ENCODE results near the gene CCDC88C. TPM values are rescaled to one million over a fixed set of nuclear protein-coding genes. Genes with fewer than 3 reads are reported as not detected.

CCDC88C gene
- total and polyA plus RNA-seq, 2 donors (not counting 3 experiments of a cell fraction or from before 2014, with no cell fraction given) = 11.4 to 52.1 TPM

GRCh38 chr14:91352728-91353692 lies 64.6 kb downstream of the CCDC88C start:
- no TSS peak for BruUV-seq (replicated peaks)
- H3K9me1 ChIP-seq (replicated peaks; ENCODE audit: control insufficient read depth, extremely low read depth, insufficient read depth, low read length) = no peaks in the 10 kb centered on the region
- no peaks in the 10 kb centered on the region for H3K4me1 ChIP-seq (ENCODE audit: control insufficient read depth, extremely low read depth, insufficient read depth, low read length)
- FAIRE-seq (no peak), DNase-seq (ENCODE audit: low read depth, low spot score) (no peak)
- H3K27ac ChIP-seq (ENCODE audit: insufficient read depth, low read depth, low read length) = no peak overlapping the region
- TF ChIP-seq POLR2AphosphoS5 (IDR thresholded peaks at IDR 0.05; ENCODE audit: insufficient read depth, low read depth, low read length) = no peak
- H2AFZ ChIP-seq (ENCODE audit: low read depth, low read length) = no peak overlapping the region
- no peaks in the 10 kb centered on the region for H4K20me1 ChIP-seq (replicated peaks; ENCODE audit: control insufficient read depth, extremely low read depth, insufficient read depth, low read length)
- H3K27me3 ChIP-seq (ENCODE audit: control insufficient read depth in 2 of 2, insufficient read depth in 2 of 2, low read length in 2 of 2) = no peaks in the 10 kb centered on the region
- H3K9ac ChIP-seq (replicated peaks; ENCODE audit: extremely low read depth, insufficient read depth, low read length) = no peak overlapping the region
- H3K79me2 ChIP-seq (ENCODE audit: control insufficient read depth, insufficient read depth, low read length) = no peaks in the 10 kb centered on the region
- ChIA-PET POLR2A (no interaction called here), CTCF (interaction anchor here (0.9 to 2.0 kb wide), 2 partner anchors 14 to 29 kb away, joined by 3 to 7 read pairs; no protein-coding TSS in a partner anchor)
- H3K9me3 ChIP-seq (replicated peaks; ENCODE audit: control insufficient read depth, insufficient read depth, low read length) = no peaks in the 10 kb centered on the region
- no peaks in the 10 kb centered on the region for H3K36me3 ChIP-seq (ENCODE audit: control insufficient read depth in 2 of 2, extremely low read depth in 1 of 2, insufficient read depth in 2 of 2, low read length in 2 of 2)
- dilution Hi-C loops (cut with MboI; ENCODE audit: extremely low pct_ligation_motif_present, low sequenced_read_pairs) (no loop called here), intact Hi-C loops (cut with micrococcal nuclease) (no loop called here)
- H3K4me3 ChIP-seq (replicated peaks in 1 of 3; ENCODE audit: insufficient read depth in 1 of 3, low read depth in 1 of 3, low read length in 3 of 3) = no peak overlapping the region
- H3K4me2 ChIP-seq (ENCODE audit: insufficient read depth, low read length) = no peak overlapping the region

DNA sequence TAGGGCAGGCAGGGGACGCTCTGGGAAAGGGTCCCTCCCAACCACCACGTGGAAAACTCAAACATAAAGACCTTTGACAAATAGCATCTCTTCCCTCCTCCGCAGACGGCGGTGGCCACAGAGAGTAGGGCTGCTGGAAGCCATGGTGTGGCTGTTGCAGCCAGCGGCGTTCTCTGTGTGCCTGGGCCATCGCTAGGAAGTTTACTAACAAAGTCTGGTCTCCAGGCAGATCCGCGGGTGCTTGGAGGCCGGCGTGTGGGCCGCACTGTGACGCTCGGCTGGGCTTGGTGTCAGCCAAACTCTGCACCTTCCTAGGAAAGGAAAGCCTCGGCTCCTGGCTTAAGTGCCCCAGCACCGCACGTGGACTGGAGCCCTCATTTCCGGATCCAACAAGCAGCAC lies 65.6 kb downstream of the CCDC88C start:
- no peaks in the 10 kb centered on the region for H3K9me3 ChIP-seq (replicated peaks; ENCODE audit: control insufficient read depth, insufficient read depth, low read length)
- no peak overlapping the region for H3K9ac ChIP-seq (replicated peaks; ENCODE audit: extremely low read depth, insufficient read depth, low read length)
- no peak for DNase-seq (ENCODE audit: low read depth, low spot score)
- no peak for FAIRE-seq
- H4K20me1 ChIP-seq (replicated peaks; ENCODE audit: control insufficient read depth, extremely low read depth, insufficient read depth, low read length) = no peaks in the 10 kb centered on the region
- TF ChIP-seq GATA2 (IDR thresholded peaks at IDR 0.05; ENCODE audit: insufficient read depth, insufficient read length, low read depth, low read length) = no peak
- no peak for TF ChIP-seq EZH2 (IDR thresholded peaks at IDR 0.05; ENCODE audit: borderline replicate concordance, low read depth, low read length, severe bottlenecking)
- TF ChIP-seq, protein P1, sequence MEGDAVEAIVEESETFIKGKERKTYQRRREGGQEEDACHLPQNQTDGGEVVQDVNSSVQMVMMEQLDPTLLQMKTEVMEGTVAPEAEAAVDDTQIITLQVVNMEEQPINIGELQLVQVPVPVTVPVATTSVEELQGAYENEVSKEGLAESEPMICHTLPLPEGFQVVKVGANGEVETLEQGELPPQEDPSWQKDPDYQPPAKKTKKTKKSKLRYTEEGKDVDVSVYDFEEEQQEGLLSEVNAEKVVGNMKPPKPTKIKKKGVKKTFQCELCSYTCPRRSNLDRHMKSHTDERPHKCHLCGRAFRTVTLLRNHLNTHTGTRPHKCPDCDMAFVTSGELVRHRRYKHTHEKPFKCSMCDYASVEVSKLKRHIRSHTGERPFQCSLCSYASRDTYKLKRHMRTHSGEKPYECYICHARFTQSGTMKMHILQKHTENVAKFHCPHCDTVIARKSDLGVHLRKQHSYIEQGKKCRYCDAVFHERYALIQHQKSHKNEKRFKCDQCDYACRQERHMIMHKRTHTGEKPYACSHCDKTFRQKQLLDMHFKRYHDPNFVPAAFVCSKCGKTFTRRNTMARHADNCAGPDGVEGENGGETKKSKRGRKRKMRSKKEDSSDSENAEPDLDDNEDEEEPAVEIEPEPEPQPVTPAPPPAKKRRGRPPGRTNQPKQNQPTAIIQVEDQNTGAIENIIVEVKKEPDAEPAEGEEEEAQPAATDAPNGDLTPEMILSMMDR (IDR thresholded peaks at IDR 0.05; ENCODE audit: extremely low read depth in 1 of 2, insufficient read depth in 1 of 2, low read depth in 1 of 2, low read length in 2 of 2) = no peak
- no peak for TF ChIP-seq FOS (IDR thresholded peaks at IDR 0.05; ENCODE audit: borderline replicate concordance, insufficient read depth, low read length)
- no peaks in the 10 kb centered on the region for H3K27me3 ChIP-seq (ENCODE audit: control insufficient read depth in 2 of 2, insufficient read depth in 2 of 2, low read length in 2 of 2)
- no peak overlapping the region for H2AFZ ChIP-seq (ENCODE audit: low read depth, low read length)
- H3K27ac ChIP-seq (ENCODE audit: insufficient read depth, low read depth, low read length) = no peak overlapping the region
- no peaks in the 10 kb centered on the region for H3K4me1 ChIP-seq (ENCODE audit: control insufficient read depth, extremely low read depth, insufficient read depth, low read length)
- no peaks in the 10 kb centered on the region for H3K79me2 ChIP-seq (ENCODE audit: control insufficient read depth, insufficient read depth, low read length)
- no peaks in the 10 kb centered on the region for H3K36me3 ChIP-seq (ENCODE audit: control insufficient read depth in 2 of 2, extremely low read depth in 1 of 2, insufficient read depth in 2 of 2, low read length in 2 of 2)
- no peak overlapping the region for H3K4me3 ChIP-seq (replicated peaks in 1 of 3; ENCODE audit: insufficient read depth in 1 of 3, low read depth in 1 of 3, low read length in 3 of 3)
- BruUV-seq (replicated peaks) = no TSS peak
- no peak overlapping the region for H3K4me2 ChIP-seq (ENCODE audit: insufficient read depth, low read length)
- no peaks in the 10 kb centered on the region for H3K9me1 ChIP-seq (replicated peaks; ENCODE audit: control insufficient read depth, extremely low read depth, insufficient read depth, low read length)
- ChIA-PET CTCF (interaction anchor here (0.7 kb wide), 1 partner anchor 15 kb away, joined by 3 read pairs; no protein-coding TSS in a partner anchor), POLR2A (no interaction called here)
- intact Hi-C loops (cut with micrococcal nuclease) (no loop called here), dilution Hi-C loops (cut with MboI; ENCODE audit: extremely low pct_ligation_motif_present, low sequenced_read_pairs) (no loop called here)

Measured in endothelial cell of umbilical vein (primary cell).